PC-9 (cell line): ENCODE data around the gene ETS2.

Experiments used
- EZH2 ChIP-seq: fragments of 200-600 bp; sonication (generic); IDR thresholded peaks from 2 replicates; pipeline ENCODE4 v1.8.0; 2017; ENCODE audit warnings: antibody characterized with exemption, low read depth
- TF ChIP-seq, protein P1 (sequence below): fragments of 200-600 bp; sonication (generic); conservative IDR thresholded peaks from 2 replicates; pipeline ENCODE4 v1.6.1; 2017; ENCODE audit warnings: mixed run types, antibody characterized with exemption, mild to moderate bottlenecking, moderate library complexity

DNA sequence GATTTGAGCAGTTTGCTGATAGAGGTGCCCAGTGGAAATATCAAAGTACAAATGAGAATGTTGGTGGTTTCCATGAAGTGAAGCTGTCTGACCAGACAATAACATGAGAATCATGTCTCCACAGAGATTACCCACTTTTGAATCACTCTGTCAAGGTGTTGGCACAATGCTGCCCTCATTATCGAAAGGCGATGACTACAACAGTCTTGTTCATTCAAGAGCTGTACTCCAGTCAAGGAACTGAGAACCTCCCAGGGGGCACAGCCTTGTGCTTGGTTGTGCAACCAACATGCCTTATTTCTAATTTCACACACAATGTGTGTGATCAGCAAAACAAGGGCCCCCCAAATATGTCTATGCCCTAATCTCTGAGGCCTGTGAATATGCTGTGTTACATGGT lies 35.7 kb downstream of the ETS2 start:
- TF ChIP-seq, protein P1, sequence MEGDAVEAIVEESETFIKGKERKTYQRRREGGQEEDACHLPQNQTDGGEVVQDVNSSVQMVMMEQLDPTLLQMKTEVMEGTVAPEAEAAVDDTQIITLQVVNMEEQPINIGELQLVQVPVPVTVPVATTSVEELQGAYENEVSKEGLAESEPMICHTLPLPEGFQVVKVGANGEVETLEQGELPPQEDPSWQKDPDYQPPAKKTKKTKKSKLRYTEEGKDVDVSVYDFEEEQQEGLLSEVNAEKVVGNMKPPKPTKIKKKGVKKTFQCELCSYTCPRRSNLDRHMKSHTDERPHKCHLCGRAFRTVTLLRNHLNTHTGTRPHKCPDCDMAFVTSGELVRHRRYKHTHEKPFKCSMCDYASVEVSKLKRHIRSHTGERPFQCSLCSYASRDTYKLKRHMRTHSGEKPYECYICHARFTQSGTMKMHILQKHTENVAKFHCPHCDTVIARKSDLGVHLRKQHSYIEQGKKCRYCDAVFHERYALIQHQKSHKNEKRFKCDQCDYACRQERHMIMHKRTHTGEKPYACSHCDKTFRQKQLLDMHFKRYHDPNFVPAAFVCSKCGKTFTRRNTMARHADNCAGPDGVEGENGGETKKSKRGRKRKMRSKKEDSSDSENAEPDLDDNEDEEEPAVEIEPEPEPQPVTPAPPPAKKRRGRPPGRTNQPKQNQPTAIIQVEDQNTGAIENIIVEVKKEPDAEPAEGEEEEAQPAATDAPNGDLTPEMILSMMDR: no peak
- TF ChIP-seq EZH2: no peak
